SH-SY5Y (cell line): ENCODE data around the gene NLRP5.

Experiments
- GATA2 ChIP-seq: IDR thresholded peaks from 2 replicates; pipeline ENCODE4 v1.6.1; 2011; ENCODE audit warnings: mild to moderate bottlenecking, low read depth, low read length
- GATA3 ChIP-seq: IDR thresholded peaks from 2 replicates; pipeline ENCODE4 v1.6.1; 2011; ENCODE audit warnings: low read depth, mild to moderate bottlenecking, low read length, moderate library complexity

DNA sequence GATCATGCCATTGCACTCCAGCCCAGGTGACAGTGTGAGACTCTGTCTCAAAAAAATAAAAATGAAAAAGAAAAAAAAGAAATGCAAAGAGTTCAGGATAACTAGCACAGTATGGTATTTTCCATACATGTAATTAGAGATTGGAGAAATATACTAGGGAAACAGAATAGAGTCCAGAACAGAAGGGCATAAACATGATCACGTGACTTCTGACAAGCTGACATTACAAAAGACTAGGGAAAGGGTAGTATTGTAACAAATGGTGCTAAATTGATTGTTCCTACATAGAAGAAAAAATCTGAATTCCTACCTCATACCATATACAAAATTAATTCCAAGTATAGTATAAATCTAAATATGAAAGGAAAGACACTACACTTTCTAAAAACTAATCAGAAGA lies 1.3 kb upstream of the NLRP5 start:
- TF ChIP-seq GATA2 (no peak), GATA3 (no peak)
